Mucosa of stomach (tissue), 1 donor: ENCODE data around the gene TMCO6.
A peak's percentile ranks its signal among the peaks of the same experiment; 100 is the strongest.
"Not testable (repeated sequence)": the region's sequence is repeated elsewhere in the genome, so short reads cannot be mapped to it uniquely, and the experiment has no call there.

ENCODE experiments used
- H3K27me3 ChIP-seq: one replicate; pipeline ENCODE4 v1.7.0; 2013; ENCODE audit warnings: mild to moderate bottlenecking, low read length; ENCODE audit not compliant: control insufficient read depth, insufficient read depth
- H3K36me3 ChIP-seq: one replicate; pipeline ENCODE4 v1.7.0; 2013; ENCODE audit warnings: low read length; ENCODE audit not compliant: control insufficient read depth, insufficient read depth
- H3K4me1 ChIP-seq: one replicate; pipeline ENCODE4 v1.7.0; 2013; ENCODE audit warnings: mild to moderate bottlenecking, low read length; ENCODE audit not compliant: control insufficient read depth, insufficient read depth
- H3K4me3 ChIP-seq: one replicate; pipeline ENCODE4 v1.7.0; 2013; ENCODE audit warnings: low read length
- H3K9ac ChIP-seq: one replicate; pipeline ENCODE4 v1.7.0; 2013; ENCODE audit warnings: mild to moderate bottlenecking, low read length, moderate library complexity
- H3K9me3 ChIP-seq: one replicate; pipeline ENCODE4 v1.7.0; 2013; ENCODE audit warnings: mild to moderate bottlenecking, low read length, moderate library complexity; ENCODE audit not compliant: control insufficient read depth
- donor health status: Pancreatic carcinoma.

The TMCO6 gene

DNA sequence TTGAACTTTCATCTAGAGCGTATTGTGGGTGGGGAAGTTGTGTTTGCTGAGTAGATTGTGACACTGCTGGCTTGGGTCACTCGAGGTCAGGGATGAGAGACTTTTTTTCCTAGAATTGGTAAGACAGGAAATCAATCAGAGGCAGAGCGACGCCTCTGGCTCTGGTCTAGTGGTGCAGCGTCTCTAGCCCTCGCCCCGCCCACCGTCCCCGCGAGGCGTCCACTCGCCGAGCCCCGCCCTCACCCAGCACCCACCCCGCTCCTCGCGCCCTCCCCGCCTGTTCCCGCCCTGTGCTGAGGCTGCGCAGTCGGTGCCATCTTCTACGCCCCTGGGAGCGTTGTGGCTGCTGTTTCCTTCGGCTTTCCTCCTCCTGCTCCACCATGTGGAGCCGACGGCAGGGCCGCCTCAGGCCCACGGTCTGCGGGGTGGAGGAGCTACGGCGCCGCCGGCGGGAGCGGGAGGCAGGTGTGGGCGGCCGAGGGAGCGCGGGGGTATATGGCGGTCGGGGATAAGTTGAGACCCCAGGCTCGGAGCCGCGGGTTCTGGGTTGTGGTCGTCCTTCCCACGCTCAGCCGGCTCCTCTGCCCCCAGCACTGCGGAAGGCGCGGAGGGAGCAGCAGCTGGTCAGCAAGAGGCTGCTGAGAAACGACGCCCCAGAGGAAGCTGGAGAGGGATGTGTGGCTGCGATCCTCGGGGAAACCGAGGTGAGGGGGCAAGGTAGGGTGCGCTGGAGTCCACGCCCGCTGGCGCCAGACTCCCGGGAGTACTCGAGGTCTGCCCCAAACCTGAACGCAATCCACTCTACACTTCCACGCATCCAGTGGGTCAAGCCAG lies at the start of gene TMCO6:
Gene TMCO6, plus strand, starts transcription at position 304 of the 834 bp plus-strand sequence. Its CDS starts 77 bp downstream, at position 381.
- no peaks in the 10 kb centered on the region for H3K36me3 ChIP-seq
- no peaks in the 10 kb centered on the region for H3K27me3 ChIP-seq
- no peaks in the 10 kb centered on the region for H3K9me3 ChIP-seq
- H3K4me1 ChIP-seq, result peaks cover 6% of the 10 kb centered on the region
- no peak within 1 kb of the TSS for H3K4me3 ChIP-seq
- peak within 1 kb of the TSS; percentile 62 for H3K9ac ChIP-seq

GRCh38 chr5:140590861-140591260 lies 48.4 kb upstream of the TMCO6 start:
- no peak overlapping the region for H3K4me3 ChIP-seq
- H3K9ac ChIP-seq, result no peak overlapping the region
- no peaks in the 10 kb centered on the region for H3K4me1 ChIP-seq
- no peaks in the 10 kb centered on the region for H3K27me3 ChIP-seq
- no peaks in the 10 kb centered on the region for H3K9me3 ChIP-seq
- no peaks in the 10 kb centered on the region for H3K36me3 ChIP-seq

DNA sequence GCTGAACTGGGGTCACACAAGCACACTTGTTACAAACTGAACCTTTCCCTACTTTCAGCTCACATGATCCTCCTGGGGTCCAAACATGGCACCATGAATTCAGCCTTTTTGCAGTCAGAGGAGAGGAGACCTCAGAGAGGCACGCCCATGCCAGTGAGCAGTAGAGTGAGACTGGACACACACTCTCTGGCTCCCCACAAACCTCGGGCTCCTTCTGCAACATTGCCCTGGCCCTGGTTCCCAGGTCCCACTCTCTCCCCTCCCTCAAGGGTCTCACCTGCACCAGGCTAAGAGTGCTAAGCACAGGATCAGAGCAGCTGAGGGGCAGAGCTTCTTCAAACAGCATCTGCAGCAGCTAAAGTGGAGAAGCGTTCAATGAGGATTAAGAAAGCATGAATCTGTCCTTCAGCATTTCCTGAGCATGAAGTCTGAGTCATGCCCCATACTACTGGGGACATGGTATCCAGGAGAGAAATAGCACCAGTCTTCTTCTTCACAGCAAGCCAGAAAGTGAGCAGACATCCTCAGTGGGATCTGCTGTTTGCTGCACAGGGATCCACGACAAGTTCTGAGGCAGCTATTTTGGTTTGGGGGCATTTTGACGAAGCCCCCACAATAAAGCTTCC lies 47.4 kb upstream of the TMCO6 start:
- H3K36me3 ChIP-seq, result no peaks in the 10 kb centered on the region
- H3K4me1 ChIP-seq, result no peaks in the 10 kb centered on the region
- no peak overlapping the region for H3K4me3 ChIP-seq
- H3K27me3 ChIP-seq, result no peaks in the 10 kb centered on the region
- no peak overlapping the region for H3K9ac ChIP-seq
- H3K9me3 ChIP-seq, result no peaks in the 10 kb centered on the region

GRCh38 chr5:140593070-140593469 lies 46.2 kb upstream of the TMCO6 start:
- H3K9me3 ChIP-seq, H3K36me3 ChIP-seq, H3K27me3 ChIP-seq, H3K9ac ChIP-seq, H3K4me1 ChIP-seq, H3K4me3 ChIP-seq: not testable (repeated sequence)

DNA sequence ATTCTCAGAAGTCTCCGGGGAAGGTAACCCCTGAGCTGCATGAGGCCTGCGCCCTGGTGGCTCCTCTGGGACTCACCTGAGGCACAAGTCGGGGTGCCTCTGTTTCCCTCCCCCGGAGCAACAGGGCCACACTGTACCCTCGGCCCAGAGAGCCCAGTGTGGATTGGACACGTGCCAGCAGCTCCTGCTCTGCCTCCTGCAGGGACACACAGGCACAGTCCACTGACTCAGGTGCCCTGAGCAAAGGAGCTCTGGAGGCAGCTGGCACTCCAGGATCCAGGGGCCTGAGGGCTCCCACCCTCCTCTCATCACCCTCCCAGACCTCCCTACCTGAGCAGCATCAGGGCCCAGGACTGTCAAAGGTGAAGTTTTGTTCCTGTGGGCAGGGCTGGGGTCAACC lies 45.1 kb upstream of the TMCO6 start:
- H3K9ac ChIP-seq, result no peak overlapping the region
- H3K36me3 ChIP-seq, result no peaks in the 10 kb centered on the region
- H3K4me3 ChIP-seq, result no peak overlapping the region
- H3K4me1 ChIP-seq, result no peaks in the 10 kb centered on the region
- no peaks in the 10 kb centered on the region for H3K27me3 ChIP-seq
- H3K9me3 ChIP-seq, result no peaks in the 10 kb centered on the region

DNA sequence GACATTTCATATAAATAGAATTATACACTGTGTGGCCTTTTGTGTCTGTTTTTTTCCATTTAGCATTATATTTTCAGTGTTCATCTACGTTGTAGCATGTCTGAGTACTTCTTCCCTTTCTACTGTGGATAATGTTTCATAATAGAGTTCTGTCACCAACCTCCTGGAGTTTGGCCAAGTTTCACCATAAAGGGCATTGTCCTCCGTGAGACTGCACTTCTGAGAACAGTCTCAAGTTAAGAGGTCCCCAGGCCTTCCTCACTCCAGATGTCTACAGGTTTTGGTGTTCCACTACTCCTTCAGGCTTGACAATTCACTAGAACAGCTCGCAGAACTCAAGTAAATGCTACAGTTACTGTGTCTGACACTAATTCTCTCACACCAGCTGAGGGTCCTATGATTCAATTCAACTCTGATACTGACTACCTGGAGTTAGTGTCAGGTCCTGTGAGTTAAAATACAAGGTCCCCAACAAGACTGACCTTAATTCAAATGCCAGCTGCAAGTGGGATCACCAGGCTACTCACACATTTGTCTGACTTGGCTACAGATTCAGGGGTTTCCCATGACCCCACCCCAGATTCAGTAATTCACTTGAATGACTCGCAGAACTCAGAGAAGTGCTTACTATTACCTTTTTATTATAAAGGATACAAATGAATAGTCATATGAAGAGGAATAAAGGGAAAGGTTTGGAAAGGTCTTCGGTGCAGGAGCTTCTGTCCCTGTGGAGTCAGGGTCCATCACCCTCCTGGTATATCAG lies 43.5 kb upstream of the TMCO6 start:
- H3K9me3 ChIP-seq, result no peaks in the 10 kb centered on the region
- no peaks in the 10 kb centered on the region for H3K36me3 ChIP-seq
- H3K4me3 ChIP-seq, result no peak overlapping the region
- H3K9ac ChIP-seq, result no peak overlapping the region
- H3K4me1 ChIP-seq, result no peaks in the 10 kb centered on the region
- no peaks in the 10 kb centered on the region for H3K27me3 ChIP-seq

DNA sequence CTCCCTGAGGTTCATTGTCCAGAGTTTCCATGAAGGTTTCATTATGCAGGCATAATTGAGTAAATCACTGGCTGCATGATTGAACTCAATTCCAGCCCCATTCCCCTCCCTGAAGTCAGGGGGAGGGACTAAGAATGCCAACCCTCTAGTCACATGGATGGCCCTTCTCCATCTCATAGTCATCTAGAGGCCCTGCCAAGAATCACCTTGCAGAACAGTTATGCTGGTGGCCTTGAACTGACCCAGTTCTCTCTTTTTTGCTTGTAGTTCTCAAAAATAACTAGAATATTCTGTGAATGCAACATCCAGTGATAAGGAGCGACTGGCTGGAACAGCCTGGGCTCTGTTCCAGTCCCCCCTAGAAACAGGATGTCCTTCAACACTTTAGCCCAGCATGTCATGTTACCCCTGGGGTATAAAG lies 42.9 kb upstream of the TMCO6 start:
- Histone ChIP-seq H3K9ac (no peak overlapping the region), H3K9me3 (no peaks in the 10 kb centered on the region), H3K4me3 (no peak overlapping the region), H3K27me3 (no peaks in the 10 kb centered on the region), H3K36me3 (no peaks in the 10 kb centered on the region), H3K4me1 (no peaks in the 10 kb centered on the region)

GRCh38 chr5:140598836-140599235 lies 40.4 kb upstream of the TMCO6 start:
- no peak overlapping the region for H3K4me3 ChIP-seq
- no peak overlapping the region for H3K9ac ChIP-seq
- no peaks in the 10 kb centered on the region for H3K36me3 ChIP-seq
- H3K4me1 ChIP-seq, result no peaks in the 10 kb centered on the region
- no peaks in the 10 kb centered on the region for H3K27me3 ChIP-seq
- no peaks in the 10 kb centered on the region for H3K9me3 ChIP-seq

DNA sequence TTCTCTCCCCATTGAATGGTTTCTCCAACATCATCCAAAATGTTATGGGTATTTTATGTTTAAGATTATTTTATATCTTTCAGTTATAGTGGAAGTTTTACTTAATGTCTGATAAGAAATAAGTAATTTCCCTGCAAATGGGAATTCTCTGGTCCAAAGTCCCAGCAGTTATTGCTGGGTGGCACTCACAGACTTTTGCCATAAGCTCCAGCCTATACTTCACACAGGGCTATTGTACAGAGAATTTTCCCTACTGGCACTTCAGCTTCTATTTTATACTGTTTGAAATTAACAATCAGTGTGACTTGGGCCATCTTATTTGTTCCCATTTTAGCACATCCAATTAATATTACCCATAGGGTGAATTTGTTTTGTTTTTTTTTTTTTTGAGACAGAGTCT lies 39.2 kb upstream of the TMCO6 start:
- Histone ChIP-seq H3K27me3 (no peaks in the 10 kb centered on the region), H3K4me1 (no peaks in the 10 kb centered on the region), H3K9ac (no peak overlapping the region), H3K36me3 (no peaks in the 10 kb centered on the region), H3K4me3 (no peak overlapping the region), H3K9me3 (no peaks in the 10 kb centered on the region)

DNA sequence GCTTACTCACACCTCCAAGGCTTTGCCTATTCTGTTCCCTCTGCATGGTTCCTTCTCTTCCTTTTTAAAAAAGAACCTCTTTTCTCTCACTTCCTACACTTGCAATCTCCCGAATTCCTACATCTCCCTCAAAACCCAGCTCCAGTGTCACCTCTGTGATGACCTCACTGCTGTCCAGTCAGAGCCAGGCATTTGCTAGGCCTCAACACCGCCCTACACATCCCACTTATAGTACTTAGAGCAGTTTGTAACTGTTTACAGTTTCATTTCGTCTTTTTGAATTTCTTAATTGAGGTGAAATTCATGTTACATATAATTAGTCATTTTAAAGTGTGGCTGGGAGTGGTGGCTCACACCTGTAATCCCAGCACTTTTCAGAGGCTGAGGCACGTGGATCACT lies 37.1 kb upstream of the TMCO6 start:
- no peak overlapping the region for H3K4me3 ChIP-seq
- H3K9ac ChIP-seq, result no peak overlapping the region
- H3K36me3 ChIP-seq, result no peaks in the 10 kb centered on the region
- no peaks in the 10 kb centered on the region for H3K4me1 ChIP-seq
- no peaks in the 10 kb centered on the region for H3K9me3 ChIP-seq
- H3K27me3 ChIP-seq, result no peaks in the 10 kb centered on the region

GRCh38 chr5:140603446-140603698 lies 35.9 kb upstream of the TMCO6 start:
- H3K27me3 ChIP-seq, H3K4me3 ChIP-seq, H3K36me3 ChIP-seq, H3K9ac ChIP-seq, H3K9me3 ChIP-seq, H3K4me1 ChIP-seq: not testable (repeated sequence)

GRCh38 chr5:140603734-140604133 lies 35.5 kb upstream of the TMCO6 start:
- Histone ChIP-seq H3K27me3 (no peaks in the 10 kb centered on the region), H3K9ac (no peak overlapping the region), H3K9me3 (no peaks in the 10 kb centered on the region), H3K36me3 (no peaks in the 10 kb centered on the region), H3K4me3 (no peak overlapping the region), H3K4me1 (peaks cover 2% of the 10 kb centered on the region)
